ENCODE data around the gene SPECC1.
"Not testable (repeated sequence)": the region's sequence is repeated elsewhere in the genome, so short reads cannot be mapped to it uniquely, and the experiment has no call there.

Gene SPECC1

DNA sequence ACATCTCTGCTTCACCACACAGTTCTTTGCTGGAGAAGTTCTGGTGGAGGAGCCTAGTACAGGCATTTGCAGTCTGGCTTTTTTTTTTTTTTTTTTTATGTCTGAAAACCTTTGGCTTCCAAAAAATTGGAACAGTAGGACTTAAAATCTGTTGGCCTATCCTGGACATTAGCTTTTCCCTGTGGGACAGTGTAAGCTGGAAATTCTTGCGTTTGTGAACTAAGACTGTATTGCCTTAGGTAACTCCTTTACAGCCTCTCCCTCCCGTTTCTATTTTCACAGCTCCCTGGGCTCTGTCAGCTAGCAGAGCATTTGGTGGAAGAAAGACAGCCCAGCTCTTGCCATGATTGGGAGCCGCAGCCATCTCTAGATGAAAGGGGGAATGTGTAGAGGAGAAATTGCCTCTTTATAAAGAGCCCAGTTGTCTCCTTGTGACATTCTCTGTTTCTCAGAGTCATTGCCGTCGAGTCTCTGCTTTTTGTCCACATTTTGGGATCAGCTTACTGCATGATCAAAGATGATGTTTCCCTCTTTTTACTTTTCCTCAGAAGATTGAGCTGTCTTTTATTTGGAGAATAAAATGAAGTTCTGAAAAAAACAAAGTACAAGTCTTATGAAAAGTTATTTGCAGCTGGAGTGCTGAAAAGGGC is 227.5 kb downstream of the SPECC1 start:
- H3K36me3 ChIP-seq (ENCODE audit: control insufficient read depth, low read depth, low read length): peaks cover 29% of the 10 kb centered on the region
- no peaks in the 10 kb centered on the region for H3K4me1 ChIP-seq (ENCODE audit: control insufficient read depth, low read depth, low read length)
- no peak overlapping the region for H3K4me3 ChIP-seq (ENCODE audit: low read length)
- no peak overlapping the region for H3K27ac ChIP-seq (ENCODE audit: low read length)
- H3K9ac ChIP-seq (ENCODE audit: low read length): no peak overlapping the region
- H3K27me3 ChIP-seq (ENCODE audit: control insufficient read depth, insufficient read depth, low read length): no peaks in the 10 kb centered on the region
- no peaks in the 10 kb centered on the region for H3K9me3 ChIP-seq (ENCODE audit: control insufficient read depth, low read depth, low read length)

GRCh38 chr17:20239776-20240175 is 230.6 kb downstream of the SPECC1 start:
- not testable (repeated sequence) for H3K4me1 ChIP-seq (ENCODE audit: control insufficient read depth, low read depth, low read length); H3K9me3 ChIP-seq (ENCODE audit: control insufficient read depth, low read depth, low read length); H3K4me3 ChIP-seq (ENCODE audit: low read length); H3K27ac ChIP-seq (ENCODE audit: low read length); H3K36me3 ChIP-seq (ENCODE audit: control insufficient read depth, low read depth, low read length); H3K9ac ChIP-seq (ENCODE audit: low read length); H3K27me3 ChIP-seq (ENCODE audit: control insufficient read depth, insufficient read depth, low read length)

DNA sequence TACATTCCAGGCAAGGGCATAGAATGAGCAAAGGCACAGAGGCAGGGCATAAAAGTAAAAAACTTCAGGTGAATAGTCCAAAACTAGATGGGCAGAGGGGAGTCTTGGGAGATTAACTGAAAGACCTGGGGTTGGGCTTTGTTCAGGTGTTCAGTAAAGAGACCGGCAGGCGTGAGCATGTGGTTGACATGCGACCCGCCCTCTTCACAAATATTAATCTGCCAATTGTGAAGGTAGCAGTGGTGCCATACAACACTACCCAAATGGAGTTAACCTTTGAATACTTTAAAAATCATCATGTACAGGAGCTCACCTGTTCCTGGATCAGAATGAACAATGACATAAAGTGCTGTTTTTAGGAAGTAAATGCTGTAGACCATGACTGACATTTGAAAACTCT is 232.7 kb downstream of the SPECC1 start:
- no peaks in the 10 kb centered on the region for H3K27me3 ChIP-seq (ENCODE audit: control insufficient read depth, insufficient read depth, low read length)
- H3K4me3 ChIP-seq (ENCODE audit: low read length): no peak overlapping the region
- H3K9me3 ChIP-seq (ENCODE audit: control insufficient read depth, low read depth, low read length): no peaks in the 10 kb centered on the region
- no peak overlapping the region for H3K9ac ChIP-seq (ENCODE audit: low read length)
- no peaks in the 10 kb centered on the region for H3K4me1 ChIP-seq (ENCODE audit: control insufficient read depth, low read depth, low read length)
- H3K36me3 ChIP-seq (ENCODE audit: control insufficient read depth, low read depth, low read length): peaks cover 10% of the 10 kb centered on the region
- no peak overlapping the region for H3K27ac ChIP-seq (ENCODE audit: low read length)

DNA sequence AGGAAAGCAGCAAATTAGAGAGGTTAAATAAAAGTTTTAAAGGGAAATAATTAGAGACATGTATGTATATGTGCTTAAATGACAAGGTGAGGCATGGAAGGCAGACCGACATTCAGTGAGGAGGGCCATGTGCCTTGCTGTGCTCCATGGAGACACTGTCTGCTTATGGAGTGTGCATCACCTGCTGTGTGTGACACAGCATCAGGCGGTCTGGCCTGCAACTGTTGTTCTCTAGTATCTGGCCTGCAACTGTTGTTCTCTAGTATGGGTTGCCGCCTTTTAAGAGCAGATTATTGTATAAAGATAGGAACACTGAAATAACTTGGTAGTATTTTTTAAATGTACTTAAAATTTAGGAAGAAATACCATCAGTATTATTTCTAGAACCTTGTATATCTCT is 233.1 kb downstream of the SPECC1 start:
- no peak overlapping the region for H3K9ac ChIP-seq (ENCODE audit: low read length)
- no peaks in the 10 kb centered on the region for H3K4me1 ChIP-seq (ENCODE audit: control insufficient read depth, low read depth, low read length)
- H3K9me3 ChIP-seq (ENCODE audit: control insufficient read depth, low read depth, low read length): no peaks in the 10 kb centered on the region
- no peak overlapping the region for H3K4me3 ChIP-seq (ENCODE audit: low read length)
- peaks cover 14% of the 10 kb centered on the region for H3K36me3 ChIP-seq (ENCODE audit: control insufficient read depth, low read depth, low read length)
- no peak overlapping the region for H3K27ac ChIP-seq (ENCODE audit: low read length)
- H3K27me3 ChIP-seq (ENCODE audit: control insufficient read depth, insufficient read depth, low read length): no peaks in the 10 kb centered on the region

GRCh38 chr17:20243524-20243923 is 234.4 kb downstream of the SPECC1 start:
- Histone ChIP-seq H3K9ac (ENCODE audit: low read length) (no peak overlapping the region), H3K27ac (ENCODE audit: low read length) (no peak overlapping the region), H3K4me1 (ENCODE audit: control insufficient read depth, low read depth, low read length) (no peaks in the 10 kb centered on the region), H3K4me3 (ENCODE audit: low read length) (no peak overlapping the region), H3K9me3 (ENCODE audit: control insufficient read depth, low read depth, low read length) (no peaks in the 10 kb centered on the region), H3K36me3 (ENCODE audit: control insufficient read depth, low read depth, low read length) (peaks cover 25% of the 10 kb centered on the region), H3K27me3 (ENCODE audit: control insufficient read depth, insufficient read depth, low read length) (no peaks in the 10 kb centered on the region)

GRCh38 chr17:20244671-20245070 is 235.5 kb downstream of the SPECC1 start:
- Histone ChIP-seq H3K36me3 (ENCODE audit: control insufficient read depth, low read depth, low read length) (peaks cover 25% of the 10 kb centered on the region), H3K9me3 (ENCODE audit: control insufficient read depth, low read depth, low read length) (no peaks in the 10 kb centered on the region), H3K9ac (ENCODE audit: low read length) (no peak overlapping the region), H3K27ac (ENCODE audit: low read length) (no peak overlapping the region), H3K4me1 (ENCODE audit: control insufficient read depth, low read depth, low read length) (no peaks in the 10 kb centered on the region), H3K4me3 (ENCODE audit: low read length) (no peak overlapping the region), H3K27me3 (ENCODE audit: control insufficient read depth, insufficient read depth, low read length) (no peaks in the 10 kb centered on the region)

GRCh38 chr17:20246692-20247091 is 237.5 kb downstream of the SPECC1 start:
- Histone ChIP-seq H3K9me3 (ENCODE audit: control insufficient read depth, low read depth, low read length) (no peaks in the 10 kb centered on the region), H3K4me1 (ENCODE audit: control insufficient read depth, low read depth, low read length) (no peaks in the 10 kb centered on the region), H3K27ac (ENCODE audit: low read length) (no peak overlapping the region), H3K27me3 (ENCODE audit: control insufficient read depth, insufficient read depth, low read length) (no peaks in the 10 kb centered on the region), H3K9ac (ENCODE audit: low read length) (no peak overlapping the region), H3K36me3 (ENCODE audit: control insufficient read depth, low read depth, low read length) (peaks cover 25% of the 10 kb centered on the region), H3K4me3 (ENCODE audit: low read length) (no peak overlapping the region)

GRCh38 chr17:20253323-20253722 is 244.2 kb downstream of the SPECC1 start:
- no peak overlapping the region for H3K9ac ChIP-seq (ENCODE audit: low read length)
- H3K36me3 ChIP-seq (ENCODE audit: control insufficient read depth, low read depth, low read length): peaks cover 30% of the 10 kb centered on the region
- H3K27ac ChIP-seq (ENCODE audit: low read length): no peak overlapping the region
- H3K27me3 ChIP-seq (ENCODE audit: control insufficient read depth, insufficient read depth, low read length): no peaks in the 10 kb centered on the region
- H3K9me3 ChIP-seq (ENCODE audit: control insufficient read depth, low read depth, low read length): no peaks in the 10 kb centered on the region
- H3K4me1 ChIP-seq (ENCODE audit: control insufficient read depth, low read depth, low read length): no peaks in the 10 kb centered on the region
- no peak overlapping the region for H3K4me3 ChIP-seq (ENCODE audit: low read length)

GRCh38 chr17:20254541-20254940 is 245.4 kb downstream of the SPECC1 start:
- Histone ChIP-seq H3K27me3 (ENCODE audit: control insufficient read depth, insufficient read depth, low read length) (no peaks in the 10 kb centered on the region), H3K36me3 (ENCODE audit: control insufficient read depth, low read depth, low read length) (peaks cover 33% of the 10 kb centered on the region), H3K9ac (ENCODE audit: low read length) (no peak overlapping the region), H3K4me3 (ENCODE audit: low read length) (no peak overlapping the region), H3K27ac (ENCODE audit: low read length) (no peak overlapping the region), H3K4me1 (ENCODE audit: control insufficient read depth, low read depth, low read length) (no peaks in the 10 kb centered on the region), H3K9me3 (ENCODE audit: control insufficient read depth, low read depth, low read length) (no peaks in the 10 kb centered on the region)

- H3K9ac ChIP-seq (ENCODE audit: low read length): no peak overlapping the region
- H3K27ac ChIP-seq (ENCODE audit: low read length): no peak overlapping the region
- H3K9me3 ChIP-seq (ENCODE audit: control insufficient read depth, low read depth, low read length): no peaks in the 10 kb centered on the region
- no peaks in the 10 kb centered on the region for H3K27me3 ChIP-seq (ENCODE audit: control insufficient read depth, insufficient read depth, low read length)
- peaks cover 40% of the 10 kb centered on the region for H3K36me3 ChIP-seq (ENCODE audit: control insufficient read depth, low read depth, low read length)
- no peak overlapping the region for H3K4me3 ChIP-seq (ENCODE audit: low read length)
- H3K4me1 ChIP-seq (ENCODE audit: control insufficient read depth, low read depth, low read length): no peaks in the 10 kb centered on the region
These were observed 247.0 kb downstream of the SPECC1 start for GRCh38 chr17:20256144-20256543.

DNA sequence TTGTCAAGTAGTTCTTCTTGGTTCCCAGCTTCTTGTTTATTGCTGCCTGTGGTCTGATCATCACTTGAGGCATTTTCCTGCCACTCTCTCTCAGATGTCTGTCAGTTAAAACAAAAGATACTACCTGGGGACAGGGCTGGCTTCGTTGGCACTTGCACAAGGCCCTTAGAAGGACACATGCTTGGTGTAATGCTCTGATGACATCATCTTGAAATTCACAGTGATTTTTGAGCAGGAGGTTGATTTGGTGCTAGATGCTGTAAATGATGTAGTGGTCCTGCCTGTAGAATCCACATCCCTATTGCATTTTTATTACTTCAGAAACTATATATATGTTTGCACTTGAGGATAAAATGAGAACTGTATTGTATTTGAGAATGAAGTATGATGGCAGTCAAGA is 247.8 kb downstream of the SPECC1 start:
- Histone ChIP-seq H3K27ac (ENCODE audit: low read length) (no peak overlapping the region), H3K4me1 (ENCODE audit: control insufficient read depth, low read depth, low read length) (peaks cover 3% of the 10 kb centered on the region), H3K4me3 (ENCODE audit: low read length) (no peak overlapping the region), H3K9me3 (ENCODE audit: control insufficient read depth, low read depth, low read length) (no peaks in the 10 kb centered on the region), H3K9ac (ENCODE audit: low read length) (no peak overlapping the region), H3K27me3 (ENCODE audit: control insufficient read depth, insufficient read depth, low read length) (no peaks in the 10 kb centered on the region), H3K36me3 (ENCODE audit: control insufficient read depth, low read depth, low read length) (peaks cover 47% of the 10 kb centered on the region)

- peaks cover 11% of the 10 kb centered on the region for H3K4me1 ChIP-seq (ENCODE audit: control insufficient read depth, low read depth, low read length)
- peaks cover 50% of the 10 kb centered on the region for H3K36me3 ChIP-seq (ENCODE audit: control insufficient read depth, low read depth, low read length)
These were observed 248.6 kb downstream of the SPECC1 start for GRCh38 chr17:20257798-20258197.

More at GRCh38 chr17:20257798-20258197, 248.6 kb downstream of the SPECC1 start:
- no peaks in the 10 kb centered on the region for H3K9me3 ChIP-seq (ENCODE audit: control insufficient read depth, low read depth, low read length)
- H3K27ac ChIP-seq (ENCODE audit: low read length): no peak overlapping the region
- H3K9ac ChIP-seq (ENCODE audit: low read length): no peak overlapping the region
- no peaks in the 10 kb centered on the region for H3K27me3 ChIP-seq (ENCODE audit: control insufficient read depth, insufficient read depth, low read length)
- H3K4me3 ChIP-seq (ENCODE audit: low read length): no peak overlapping the region

Measured in iPS-18a (cell line).